ENCODE measurements around the gene YBX2.

YBX2 gene

DNA sequence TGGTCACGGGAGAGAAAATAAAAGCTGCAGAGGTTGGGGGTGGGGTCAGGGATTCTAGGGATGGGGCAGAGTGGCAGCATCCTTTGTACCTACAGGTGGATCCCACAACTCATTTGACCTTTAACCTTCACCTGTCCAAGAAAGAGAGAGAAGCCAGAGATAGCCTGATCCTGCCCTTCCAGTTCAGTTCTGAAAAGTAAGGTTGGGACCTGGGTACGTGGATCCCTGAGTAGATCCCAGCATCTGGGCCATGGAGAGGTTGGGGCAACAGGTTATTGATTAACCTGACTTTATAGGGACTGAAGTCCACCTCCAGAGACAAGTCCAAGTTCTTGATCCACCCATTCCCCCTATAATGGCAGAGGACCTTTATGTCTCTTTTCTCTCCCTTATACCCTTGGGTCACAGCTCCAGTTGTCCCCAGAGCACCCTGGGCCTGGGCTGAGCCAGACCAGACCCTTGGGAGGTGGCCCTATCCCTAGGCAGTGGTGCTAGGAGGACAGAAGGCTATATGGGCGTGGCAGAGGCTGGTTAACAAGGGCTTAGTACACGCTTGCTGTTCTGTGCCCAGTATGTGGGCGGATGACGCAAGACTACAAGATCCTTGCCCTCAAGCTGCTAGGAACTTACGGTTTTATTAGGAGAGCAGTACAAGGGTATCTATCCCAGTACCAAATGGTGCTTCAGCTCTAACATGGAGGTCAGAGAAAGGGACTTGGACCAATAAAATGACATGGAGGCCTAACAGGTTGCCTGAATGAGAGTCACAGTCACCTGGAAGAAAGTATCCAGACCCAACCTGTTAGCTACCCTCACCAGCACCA lies 35.5 kb downstream of the YBX2 start:
- ChIA-PET POLR2A (interaction anchor here (1.5 kb wide), 1 partner anchor 24 kb away, joined by 3 read pairs; no protein-coding TSS in a partner anchor), CTCF (interaction anchor here (0.9 to 1.6 kb wide), 2 partner anchors 33 to 37 kb away, joined by 4 to 5 read pairs; no protein-coding TSS in a partner anchor)
- TF ChIP-seq, protein P1, sequence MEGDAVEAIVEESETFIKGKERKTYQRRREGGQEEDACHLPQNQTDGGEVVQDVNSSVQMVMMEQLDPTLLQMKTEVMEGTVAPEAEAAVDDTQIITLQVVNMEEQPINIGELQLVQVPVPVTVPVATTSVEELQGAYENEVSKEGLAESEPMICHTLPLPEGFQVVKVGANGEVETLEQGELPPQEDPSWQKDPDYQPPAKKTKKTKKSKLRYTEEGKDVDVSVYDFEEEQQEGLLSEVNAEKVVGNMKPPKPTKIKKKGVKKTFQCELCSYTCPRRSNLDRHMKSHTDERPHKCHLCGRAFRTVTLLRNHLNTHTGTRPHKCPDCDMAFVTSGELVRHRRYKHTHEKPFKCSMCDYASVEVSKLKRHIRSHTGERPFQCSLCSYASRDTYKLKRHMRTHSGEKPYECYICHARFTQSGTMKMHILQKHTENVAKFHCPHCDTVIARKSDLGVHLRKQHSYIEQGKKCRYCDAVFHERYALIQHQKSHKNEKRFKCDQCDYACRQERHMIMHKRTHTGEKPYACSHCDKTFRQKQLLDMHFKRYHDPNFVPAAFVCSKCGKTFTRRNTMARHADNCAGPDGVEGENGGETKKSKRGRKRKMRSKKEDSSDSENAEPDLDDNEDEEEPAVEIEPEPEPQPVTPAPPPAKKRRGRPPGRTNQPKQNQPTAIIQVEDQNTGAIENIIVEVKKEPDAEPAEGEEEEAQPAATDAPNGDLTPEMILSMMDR (IDR thresholded peaks at IDR 0.05; ENCODE audit: control extremely low read depth, extremely low read depth, low read depth, missing control alignments): no peak
- no peak for DNase-seq (ENCODE audit: extremely low spot score)

DNA sequence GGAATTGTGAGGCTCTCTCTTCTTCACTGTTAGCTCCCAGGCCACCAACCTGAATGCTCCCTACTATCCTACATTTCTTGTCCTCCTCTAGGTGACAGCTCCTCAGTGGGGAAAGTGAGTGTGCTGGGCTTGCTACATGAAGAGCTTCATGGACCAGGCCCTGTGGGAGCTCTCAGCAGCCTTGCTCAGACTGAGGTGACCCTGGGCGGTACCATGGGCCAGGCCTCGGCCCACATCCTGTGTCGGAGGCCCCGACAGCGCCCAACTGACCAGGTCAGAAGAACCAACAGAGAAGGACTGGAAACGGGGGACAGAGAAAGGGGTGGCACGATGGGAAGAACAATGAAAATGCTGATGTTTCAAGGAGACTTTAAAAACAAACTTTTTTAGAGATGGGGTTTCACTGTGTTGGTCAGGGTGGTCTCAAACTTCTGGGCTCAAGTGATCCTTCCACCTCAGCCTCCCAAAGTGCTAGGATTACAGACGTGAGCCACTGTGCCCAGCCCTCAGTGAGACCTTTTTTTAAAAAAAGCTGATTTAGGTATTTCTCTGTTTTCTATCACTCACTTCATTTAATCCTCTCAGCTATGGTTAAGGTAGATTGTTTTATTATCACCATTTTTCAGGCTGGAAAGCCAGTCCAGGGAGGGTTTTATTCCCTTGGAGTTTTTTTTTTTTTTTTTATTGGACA lies 37.5 kb downstream of the YBX2 start:
- POLR2A ChIA-PET: no interaction called here

DNA sequence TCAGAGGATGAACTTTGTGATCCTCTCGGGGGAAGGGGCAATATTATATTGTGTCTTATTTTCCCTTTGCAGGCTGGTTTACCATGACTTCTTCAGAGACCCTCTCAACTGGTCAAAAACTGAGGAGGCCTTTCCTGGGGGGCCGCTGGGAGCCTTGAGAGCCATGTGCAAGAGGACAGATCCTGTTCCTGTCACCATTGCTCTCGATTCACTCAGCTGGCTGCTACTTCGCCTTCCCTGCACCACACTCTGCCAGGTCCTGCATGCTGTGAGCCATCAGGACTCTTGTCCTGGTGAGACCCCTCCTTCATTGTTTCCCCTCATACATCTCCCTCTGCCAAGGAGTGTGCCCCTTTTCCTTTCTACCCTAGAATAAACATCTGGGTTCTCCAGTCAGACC lies 39.9 kb downstream of the YBX2 start:
- no peak for DNase-seq (ENCODE audit: extremely low spot score)
- ChIA-PET CTCF (interaction anchor here (1.1 kb wide), 1 partner anchor 42 kb away, joined by 4 read pairs; no protein-coding TSS in a partner anchor), POLR2A (no interaction called here)
- TF ChIP-seq, protein P1 (IDR thresholded peaks at IDR 0.05; ENCODE audit: control extremely low read depth, extremely low read depth, low read depth, missing control alignments): no peak

More for the DNA sequence above, 37.5 kb downstream of the YBX2 start:
- TF ChIP-seq, protein P1 (IDR thresholded peaks at IDR 0.05; ENCODE audit: control extremely low read depth, extremely low read depth, low read depth, missing control alignments): no peak
- CTCF ChIA-PET: interaction anchor here (0.9 to 1.7 kb wide), 6 partner anchors 9 to 304 kb away, joined by 3 to 8 read pairs (median 4); partner anchors contain the start of gene SLC2A4
- DNase-seq (ENCODE audit: extremely low spot score): no peak

DNA sequence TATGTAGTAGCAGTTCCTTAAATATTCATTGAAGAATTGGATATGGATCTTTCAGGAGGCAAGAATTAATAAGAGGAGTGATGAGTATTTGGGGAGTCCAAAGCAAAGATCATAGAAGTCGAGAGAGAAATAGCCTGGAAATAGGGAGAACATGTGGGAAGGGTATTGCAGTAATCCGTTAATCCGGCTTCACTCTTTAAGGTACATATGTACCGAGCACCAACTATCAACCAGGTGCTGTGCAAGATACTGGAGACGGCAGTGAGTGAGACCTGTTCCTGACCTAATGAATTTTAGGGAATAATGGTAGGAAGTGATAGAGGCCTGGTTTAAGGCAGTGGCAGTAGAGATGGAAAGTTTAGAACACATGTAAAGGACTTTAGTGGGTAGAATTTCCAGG lies 41.4 kb downstream of the YBX2 start:
- POLR2A ChIA-PET: no interaction called here
- DNase-seq (ENCODE audit: extremely low spot score): no peak
- TF ChIP-seq, protein P1 (IDR thresholded peaks at IDR 0.05; ENCODE audit: control extremely low read depth, extremely low read depth, low read depth, missing control alignments): no peak
- CTCF ChIA-PET: no interaction called here

DNA sequence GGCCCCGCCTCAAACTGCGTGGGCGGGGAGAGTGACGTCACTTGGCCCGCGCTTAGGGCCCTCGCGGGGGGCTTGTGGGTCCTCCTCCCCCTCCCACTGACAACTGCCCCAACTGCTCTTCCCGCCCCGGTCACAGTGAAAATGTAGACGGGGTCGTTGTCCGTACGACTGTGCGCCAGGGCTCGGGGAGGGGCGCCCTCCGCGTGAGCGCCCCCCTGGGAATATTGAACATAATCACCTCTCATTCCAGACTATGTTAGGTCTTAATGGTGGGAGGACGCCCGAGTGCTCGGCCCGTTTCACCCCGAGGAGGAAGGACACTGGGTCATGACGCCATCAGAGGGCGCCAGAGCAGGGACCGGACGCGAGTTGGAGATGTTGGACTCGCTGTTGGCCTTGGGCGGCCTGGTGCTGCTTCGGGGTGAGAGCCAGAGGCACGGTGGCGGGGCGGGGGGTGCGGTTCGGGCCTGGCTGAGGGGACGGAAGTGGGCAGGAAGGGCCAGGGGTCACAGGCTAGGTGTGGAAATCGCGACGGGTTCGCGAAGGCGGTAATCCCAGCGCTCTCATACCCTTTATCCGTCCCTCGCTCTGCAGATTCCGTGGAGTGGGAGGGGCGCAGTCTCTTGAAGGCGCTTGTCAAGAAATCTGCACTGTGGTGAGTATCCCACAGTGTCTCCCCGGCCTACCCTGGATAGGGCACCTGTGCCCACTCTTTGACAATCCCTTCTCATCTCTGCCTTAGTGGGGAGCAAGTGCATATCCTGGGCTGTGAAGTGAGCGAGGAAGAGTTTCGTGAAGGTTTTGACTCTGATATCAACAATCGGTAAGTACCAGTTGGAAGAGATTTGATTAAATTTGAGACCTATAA lies 42.0 kb downstream of the YBX2 start, which contains the start of gene ELP5:
Gene ELP5 (plus strand): TSS at position 40 of the 868 bp plus-strand sequence. CDS start 336 bp downstream, at position 376.
- peak; percentile 93 for DNase-seq (ENCODE audit: extremely low spot score)
- ChIA-PET POLR2A (interaction anchor here (2.5 kb wide), 1 partner anchor 10 kb away, joined by 11 read pairs; the partner anchor contains the start of gene GABARAP), CTCF (no interaction called here)
- TF ChIP-seq, protein P1 (IDR thresholded peaks at IDR 0.05; ENCODE audit: control extremely low read depth, extremely low read depth, low read depth, missing control alignments): peak; percentile 44
